SK-N-SH treated with all-trans-retinoic acid at 6 μM for 48 hours (cell line): ENCODE data around the gene ERI2.

Experiments used
- ARNTL ChIP-seq: fragments of 450-650 bp; formaldehyde crosslinking; IDR thresholded peaks from 2 replicates; pipeline ENCODE4 v1.5.0; 2020; ENCODE audit warnings: low read depth, mild to moderate bottlenecking, moderate library complexity, borderline replicate concordance
- GLIS3 ChIP-seq: fragments of 250-450 bp; sonication (Bioruptor Pico); IDR thresholded peaks from 2 replicates; pipeline ENCODE4 v1.5.0; 2020; ENCODE audit warnings: mild to moderate bottlenecking, moderate library complexity
- PPARA ChIP-seq: fragments of 250-450 bp; sonication (Bioruptor Pico); IDR thresholded peaks from 2 replicates; pipeline ENCODE4 v1.5.0; 2020; ENCODE audit warnings: mild to moderate bottlenecking, borderline replicate concordance
- ZNF565 ChIP-seq: fragments of 450-650 bp; formaldehyde crosslinking; conservative IDR thresholded peaks from 2 replicates; pipeline ENCODE4 v1.5.0; 2020; ENCODE audit warnings: low read depth, mild to moderate bottlenecking, moderate library complexity
- ZNF70 ChIP-seq: fragments of 450-650 bp; formaldehyde crosslinking; IDR thresholded peaks from 2 replicates; pipeline ENCODE4 v1.5.0; 2020; ENCODE audit warnings: mild to moderate bottlenecking, moderate library complexity
- ZNF8 ChIP-seq: fragments of 450-650 bp; formaldehyde crosslinking; IDR thresholded peaks from 2 replicates; pipeline ENCODE4 v1.5.0; 2020; ENCODE audit warnings: mild to moderate bottlenecking, moderate library complexity
- TF ChIP-seq, protein P1 (sequence below): fragments of 250-450 bp; sonication (Bioruptor Pico); IDR thresholded peaks from 2 replicates; pipeline ENCODE4 v1.8.0; 2020; ENCODE audit warnings: mild to moderate bottlenecking, moderate library complexity, borderline replicate concordance
- TF ChIP-seq, protein P2 (sequence below): fragments of 250-450 bp; sonication (Bioruptor Pico); IDR thresholded peaks from 2 replicates; pipeline ENCODE4 v1.5.0; 2020; ENCODE audit warnings: mild to moderate bottlenecking, moderate library complexity
- TF ChIP-seq, protein P3 (sequence below): fragments of 250-450 bp; sonication (Bioruptor Pico); IDR thresholded peaks from 2 replicates; pipeline ENCODE4 v1.8.0; 2021; ENCODE audit warnings: low read depth, mild to moderate bottlenecking, moderate library complexity, borderline replicate concordance

DNA sequence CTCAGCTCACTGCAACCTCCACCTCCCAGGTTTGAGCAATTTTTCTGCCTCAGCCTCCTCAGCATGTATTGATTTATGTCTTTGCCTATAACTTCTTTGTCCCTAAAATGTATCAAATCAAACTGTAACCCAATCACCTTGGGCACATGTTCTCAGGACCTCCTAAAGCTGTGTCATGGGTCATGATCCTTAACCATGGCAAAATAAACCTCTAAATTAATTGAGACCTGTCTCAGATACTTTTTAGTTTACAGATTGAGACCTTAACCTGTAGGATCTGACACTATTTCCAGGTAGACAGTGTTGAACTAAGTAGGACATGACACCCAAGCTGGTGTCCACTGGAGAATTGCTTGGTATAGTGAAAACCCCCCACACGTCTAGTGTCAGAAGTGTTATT lies 45.1 kb downstream of the ERI2 start:
- TF ChIP-seq, protein P1, sequence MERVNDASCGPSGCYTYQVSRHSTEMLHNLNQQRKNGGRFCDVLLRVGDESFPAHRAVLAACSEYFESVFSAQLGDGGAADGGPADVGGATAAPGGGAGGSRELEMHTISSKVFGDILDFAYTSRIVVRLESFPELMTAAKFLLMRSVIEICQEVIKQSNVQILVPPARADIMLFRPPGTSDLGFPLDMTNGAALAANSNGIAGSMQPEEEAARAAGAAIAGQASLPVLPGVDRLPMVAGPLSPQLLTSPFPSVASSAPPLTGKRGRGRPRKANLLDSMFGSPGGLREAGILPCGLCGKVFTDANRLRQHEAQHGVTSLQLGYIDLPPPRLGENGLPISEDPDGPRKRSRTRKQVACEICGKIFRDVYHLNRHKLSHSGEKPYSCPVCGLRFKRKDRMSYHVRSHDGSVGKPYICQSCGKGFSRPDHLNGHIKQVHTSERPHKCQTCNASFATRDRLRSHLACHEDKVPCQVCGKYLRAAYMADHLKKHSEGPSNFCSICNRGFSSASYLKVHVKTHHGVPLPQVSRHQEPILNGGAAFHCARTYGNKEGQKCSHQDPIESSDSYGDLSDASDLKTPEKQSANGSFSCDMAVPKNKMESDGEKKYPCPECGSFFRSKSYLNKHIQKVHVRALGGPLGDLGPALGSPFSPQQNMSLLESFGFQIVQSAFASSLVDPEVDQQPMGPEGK (CRISPR knock-in tag), result no peak
- TF ChIP-seq ARNTL (CRISPR knock-in tag), result no peak
- TF ChIP-seq ZNF8, result no peak
- no peak for TF ChIP-seq ZNF565 (CRISPR knock-in tag)
- TF ChIP-seq, protein P2, sequence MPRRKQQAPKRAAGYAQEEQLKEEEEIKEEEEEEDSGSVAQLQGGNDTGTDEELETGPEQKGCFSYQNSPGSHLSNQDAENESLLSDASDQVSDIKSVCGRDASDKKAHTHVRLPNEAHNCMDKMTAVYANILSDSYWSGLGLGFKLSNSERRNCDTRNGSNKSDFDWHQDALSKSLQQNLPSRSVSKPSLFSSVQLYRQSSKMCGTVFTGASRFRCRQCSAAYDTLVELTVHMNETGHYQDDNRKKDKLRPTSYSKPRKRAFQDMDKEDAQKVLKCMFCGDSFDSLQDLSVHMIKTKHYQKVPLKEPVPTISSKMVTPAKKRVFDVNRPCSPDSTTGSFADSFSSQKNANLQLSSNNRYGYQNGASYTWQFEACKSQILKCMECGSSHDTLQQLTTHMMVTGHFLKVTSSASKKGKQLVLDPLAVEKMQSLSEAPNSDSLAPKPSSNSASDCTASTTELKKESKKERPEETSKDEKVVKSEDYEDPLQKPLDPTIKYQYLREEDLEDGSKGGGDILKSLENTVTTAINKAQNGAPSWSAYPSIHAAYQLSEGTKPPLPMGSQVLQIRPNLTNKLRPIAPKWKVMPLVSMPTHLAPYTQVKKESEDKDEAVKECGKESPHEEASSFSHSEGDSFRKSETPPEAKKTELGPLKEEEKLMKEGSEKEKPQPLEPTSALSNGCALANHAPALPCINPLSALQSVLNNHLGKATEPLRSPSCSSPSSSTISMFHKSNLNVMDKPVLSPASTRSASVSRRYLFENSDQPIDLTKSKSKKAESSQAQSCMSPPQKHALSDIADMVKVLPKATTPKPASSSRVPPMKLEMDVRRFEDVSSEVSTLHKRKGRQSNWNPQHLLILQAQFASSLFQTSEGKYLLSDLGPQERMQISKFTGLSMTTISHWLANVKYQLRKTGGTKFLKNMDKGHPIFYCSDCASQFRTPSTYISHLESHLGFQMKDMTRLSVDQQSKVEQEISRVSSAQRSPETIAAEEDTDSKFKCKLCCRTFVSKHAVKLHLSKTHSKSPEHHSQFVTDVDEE (CRISPR knock-in tag), result no peak
- TF ChIP-seq ZNF70 (CRISPR knock-in tag), result no peak
- TF ChIP-seq PPARA (CRISPR knock-in tag), result no peak
- TF ChIP-seq, protein P3, sequence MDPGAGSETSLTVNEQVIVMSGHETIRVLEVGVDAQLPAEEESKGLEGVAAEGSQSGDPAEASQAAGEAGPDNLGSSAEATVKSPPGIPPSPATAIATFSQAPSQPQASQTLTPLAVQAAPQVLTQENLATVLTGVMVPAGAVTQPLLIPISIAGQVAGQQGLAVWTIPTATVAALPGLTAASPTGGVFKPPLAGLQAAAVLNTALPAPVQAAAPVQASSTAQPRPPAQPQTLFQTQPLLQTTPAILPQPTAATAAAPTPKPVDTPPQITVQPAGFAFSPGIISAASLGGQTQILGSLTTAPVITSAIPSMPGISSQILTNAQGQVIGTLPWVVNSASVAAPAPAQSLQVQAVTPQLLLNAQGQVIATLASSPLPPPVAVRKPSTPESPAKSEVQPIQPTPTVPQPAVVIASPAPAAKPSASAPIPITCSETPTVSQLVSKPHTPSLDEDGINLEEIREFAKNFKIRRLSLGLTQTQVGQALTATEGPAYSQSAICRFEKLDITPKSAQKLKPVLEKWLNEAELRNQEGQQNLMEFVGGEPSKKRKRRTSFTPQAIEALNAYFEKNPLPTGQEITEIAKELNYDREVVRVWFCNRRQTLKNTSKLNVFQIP (CRISPR knock-in tag), result no peak
- no peak for TF ChIP-seq GLIS3 (CRISPR knock-in tag)
